HG03575 (cell line): ENCODE measurements around the gene PHACTR3.

ENCODE experiments used
- ATAC-seq: cut with Tn5 transposase; IDR thresholded peaks from one replicate; pipeline ENCODE4 v1.9.1; 2021; ENCODE audit not compliant: unreplicated experiment, insufficient number of reproducible peaks, low FRiP score; ENCODE audit errors: extremely low read depth

The PHACTR3 gene

GRCh38 chr20:59776059-59776603 lies 171.8 kb downstream of the PHACTR3 start:
- ATAC-seq, result no peak

- no peak for ATAC-seq
These were observed 172.4 kb downstream of the PHACTR3 start for GRCh38 chr20:59776626-59777330.

GRCh38 chr20:59777331-59777725 lies 173.0 kb downstream of the PHACTR3 start:
- ATAC-seq, result no peak

GRCh38 chr20:59777814-59778575 lies 173.7 kb downstream of the PHACTR3 start:
- no peak for ATAC-seq

- ATAC-seq, result no peak
These were observed 174.4 kb downstream of the PHACTR3 start for GRCh38 chr20:59778615-59779200.

GRCh38 chr20:59779656-59780380 lies 175.5 kb downstream of the PHACTR3 start:
- no peak for ATAC-seq

GRCh38 chr20:59780494-59781185 lies 176.3 kb downstream of the PHACTR3 start:
- no peak for ATAC-seq

- ATAC-seq, result no peak
These were observed 176.9 kb downstream of the PHACTR3 start for GRCh38 chr20:59781226-59781625.

GRCh38 chr20:59782986-59783640 lies 178.8 kb downstream of the PHACTR3 start:
- ATAC-seq, result no peak

GRCh38 chr20:59783641-59784010 lies 179.3 kb downstream of the PHACTR3 start:
- ATAC-seq, result no peak

- ATAC-seq, result no peak
These were observed 180.0 kb downstream of the PHACTR3 start for GRCh38 chr20:59784365-59784764.

GRCh38 chr20:59784791-59785668 lies 180.7 kb downstream of the PHACTR3 start:
- no peak for ATAC-seq

- ATAC-seq, result no peak
These were observed 181.3 kb downstream of the PHACTR3 start for GRCh38 chr20:59785669-59785959.

- no peak for ATAC-seq
These were observed 181.9 kb downstream of the PHACTR3 start for GRCh38 chr20:59785986-59786795.

GRCh38 chr20:59786801-59787537 lies 182.6 kb downstream of the PHACTR3 start:
- ATAC-seq, result no peak

GRCh38 chr20:59787538-59787890 lies 183.2 kb downstream of the PHACTR3 start:
- ATAC-seq, result no peak
